GM21447 (cell line): ENCODE data around the gene SERPINB4.
A peak's percentile ranks its signal among the peaks of the same experiment; 100 is the strongest.

Experiments
- ATAC-seq: cut with Tn5 transposase; IDR thresholded peaks from one replicate; pipeline ENCODE4 v1.9.1; 2021; ENCODE audit not compliant: unreplicated experiment

SERPINB4 gene

DNA sequence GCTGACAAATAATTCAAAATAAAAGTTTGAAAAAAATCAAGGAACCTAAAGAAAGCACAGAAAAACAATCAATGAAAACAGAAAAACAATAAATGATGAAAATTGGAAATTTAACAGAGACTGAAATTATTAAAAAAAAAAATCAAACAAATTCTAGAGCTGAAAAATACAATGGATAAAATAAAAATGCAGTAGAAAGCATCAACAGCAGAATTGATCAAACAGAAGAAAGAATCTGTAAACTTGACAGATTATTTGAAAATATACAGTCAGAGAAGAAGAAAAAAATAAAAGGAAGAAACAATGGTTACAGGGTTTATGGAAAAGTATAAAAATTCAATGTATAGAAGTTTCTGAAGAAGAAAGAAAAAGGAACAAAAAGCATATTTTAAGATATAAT lies 16.2 kb downstream of the SERPINB4 start:
- no peak for ATAC-seq

DNA sequence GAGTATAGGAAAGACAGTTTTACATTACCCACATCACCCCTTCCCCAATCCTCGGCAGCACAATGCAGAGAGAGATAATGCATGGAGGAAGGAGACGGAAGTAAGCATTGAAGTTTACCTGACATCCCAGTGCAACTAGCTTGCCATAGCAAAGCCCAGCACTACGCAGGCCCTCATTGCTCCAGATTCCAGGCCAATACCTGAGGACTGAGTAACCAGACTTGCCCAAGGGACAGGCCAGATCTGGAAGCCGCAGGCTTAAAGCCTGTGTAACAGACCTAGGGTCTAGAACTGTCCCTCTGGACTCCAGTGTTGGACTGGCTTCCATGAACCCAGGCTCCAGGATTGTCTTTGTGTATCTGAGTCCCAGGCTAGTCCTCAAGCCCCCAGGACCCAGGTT lies 17.6 kb downstream of the SERPINB4 start:
- no peak for ATAC-seq

DNA sequence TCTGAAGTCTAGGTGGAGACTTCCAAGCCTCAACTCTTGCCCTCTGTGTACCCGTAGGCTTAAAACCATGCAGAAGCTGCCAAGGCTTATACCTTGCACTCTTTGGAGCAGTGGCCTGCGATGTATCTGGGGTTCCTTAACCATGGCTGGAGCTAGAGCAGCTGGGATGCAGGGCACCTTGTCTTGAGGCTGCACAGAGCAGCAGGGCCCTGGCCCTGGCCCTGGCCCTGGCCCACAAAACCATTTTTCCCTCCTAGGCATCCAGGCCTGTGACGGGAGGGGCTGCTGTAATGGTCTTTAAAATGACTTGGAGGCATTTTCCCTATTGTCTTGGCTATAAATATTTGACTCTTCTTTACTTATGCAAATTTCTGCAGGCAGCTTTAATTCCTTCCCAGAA lies 19.2 kb downstream of the SERPINB4 start:
- ATAC-seq, result no peak

DNA sequence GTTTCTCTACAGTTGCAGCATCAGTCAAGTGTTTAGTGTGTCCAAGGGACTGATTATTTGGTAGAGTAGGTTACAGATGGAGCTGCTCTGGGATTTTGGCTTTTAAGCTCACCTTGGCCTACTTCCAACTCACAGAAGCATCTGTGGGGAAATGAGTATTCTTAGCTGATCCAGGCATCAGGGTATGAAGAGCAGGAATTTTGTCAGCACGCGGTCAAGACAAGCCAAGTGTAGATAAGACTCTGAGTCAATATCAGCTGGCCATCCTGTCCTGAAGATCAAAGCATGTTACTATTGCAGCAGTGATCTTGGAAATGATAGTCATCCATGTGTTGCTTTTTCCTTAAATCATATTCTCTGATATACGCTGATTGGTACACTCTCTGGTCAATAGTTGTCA lies 24.4 kb downstream of the SERPINB4 start:
- ATAC-seq, result no peak

DNA sequence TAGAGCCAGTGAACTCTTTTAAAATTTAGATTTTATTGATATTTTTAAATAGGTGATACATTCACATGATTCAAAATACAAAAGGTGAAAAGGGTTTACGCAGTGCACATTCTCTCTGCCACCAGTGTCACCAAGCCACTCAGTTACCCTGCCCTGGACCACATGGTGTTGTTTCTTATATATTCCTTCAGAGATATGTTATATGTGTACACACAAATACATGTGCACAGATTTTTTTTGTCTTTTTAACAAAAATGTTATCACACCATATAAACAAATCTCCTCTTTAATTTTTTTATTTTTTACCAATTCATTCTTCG lies 26.2 kb downstream of the SERPINB4 start:
- ATAC-seq, result no peak

DNA sequence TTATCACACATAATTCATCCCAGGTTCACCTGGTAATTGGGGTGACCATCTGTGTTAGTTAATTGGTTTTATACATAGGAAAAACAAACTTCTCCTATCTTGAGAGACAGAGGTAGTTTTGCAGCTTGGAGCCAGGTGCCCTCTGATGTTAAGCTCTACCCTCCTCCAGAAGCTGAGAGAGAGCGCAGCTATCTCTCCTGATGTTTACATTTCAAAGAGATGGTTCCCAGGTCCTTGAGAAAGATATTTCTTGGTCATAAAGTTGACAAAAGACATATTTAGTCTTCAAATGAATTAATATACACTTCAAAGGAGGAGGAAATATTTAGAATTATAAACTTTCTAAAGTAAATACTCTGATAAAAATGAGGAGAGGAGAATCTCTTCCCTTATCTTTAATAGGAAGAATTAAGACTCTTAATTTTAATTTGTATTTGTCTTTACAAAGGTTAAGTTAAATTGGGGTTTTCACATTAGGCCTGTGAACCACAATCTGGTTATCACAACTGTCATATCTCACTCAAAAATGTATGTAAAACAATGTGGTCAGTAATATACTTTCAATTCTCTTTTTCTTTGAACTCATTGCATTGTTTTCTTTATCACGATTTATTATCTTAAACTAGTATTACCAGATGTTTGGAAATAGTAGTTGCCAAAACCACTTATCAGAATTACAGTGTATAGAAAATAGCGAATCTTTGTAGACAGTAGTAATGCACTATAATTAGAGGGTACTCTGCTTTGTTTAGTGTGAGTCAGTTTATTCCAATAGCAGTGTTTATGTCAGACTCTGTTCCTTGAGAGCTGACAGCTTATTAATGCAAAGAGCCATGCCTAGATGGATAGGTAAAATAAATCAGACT lies 26.8 kb downstream of the SERPINB4 start:
- ATAC-seq, result peak; percentile 72

DNA sequence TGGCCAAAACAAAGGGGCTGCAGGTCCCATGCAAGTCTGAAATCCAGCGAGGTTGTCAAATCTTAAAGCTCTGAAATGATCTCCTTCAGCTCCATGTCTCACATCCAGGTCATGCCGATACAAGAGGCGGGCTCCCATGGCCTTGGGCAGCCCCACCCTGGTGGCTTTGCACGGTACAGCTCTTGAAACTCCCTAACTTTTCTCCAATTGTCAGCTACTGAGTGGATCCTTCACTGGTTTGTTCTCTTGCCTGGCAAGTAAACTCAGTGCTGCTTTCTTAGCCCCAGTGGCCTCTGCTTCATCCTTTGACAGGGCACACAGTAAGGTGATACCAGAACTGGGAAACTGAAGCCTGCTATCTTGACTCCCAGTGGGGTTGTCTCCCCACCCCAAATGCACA lies 30.6 kb downstream of the SERPINB4 start:
- no peak for ATAC-seq

DNA sequence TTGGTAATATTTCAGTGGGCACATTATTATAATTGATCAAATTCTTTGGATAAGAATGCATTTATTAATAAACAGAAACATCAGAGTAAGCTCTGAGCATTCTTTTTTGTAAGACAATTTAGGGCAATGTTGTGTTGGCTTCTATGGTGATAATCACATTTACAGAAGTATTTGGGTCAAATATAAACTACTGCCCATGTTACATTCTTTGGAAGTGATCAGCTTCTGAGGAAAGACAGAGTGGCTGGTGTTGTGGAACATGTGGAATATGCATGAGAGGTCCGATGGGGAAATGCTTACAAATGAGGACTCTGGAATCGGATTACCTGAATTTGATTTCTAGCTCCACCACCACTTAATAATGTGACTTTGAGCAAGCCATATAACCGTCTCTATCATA lies 37.5 kb downstream of the SERPINB4 start:
- no peak for ATAC-seq

DNA sequence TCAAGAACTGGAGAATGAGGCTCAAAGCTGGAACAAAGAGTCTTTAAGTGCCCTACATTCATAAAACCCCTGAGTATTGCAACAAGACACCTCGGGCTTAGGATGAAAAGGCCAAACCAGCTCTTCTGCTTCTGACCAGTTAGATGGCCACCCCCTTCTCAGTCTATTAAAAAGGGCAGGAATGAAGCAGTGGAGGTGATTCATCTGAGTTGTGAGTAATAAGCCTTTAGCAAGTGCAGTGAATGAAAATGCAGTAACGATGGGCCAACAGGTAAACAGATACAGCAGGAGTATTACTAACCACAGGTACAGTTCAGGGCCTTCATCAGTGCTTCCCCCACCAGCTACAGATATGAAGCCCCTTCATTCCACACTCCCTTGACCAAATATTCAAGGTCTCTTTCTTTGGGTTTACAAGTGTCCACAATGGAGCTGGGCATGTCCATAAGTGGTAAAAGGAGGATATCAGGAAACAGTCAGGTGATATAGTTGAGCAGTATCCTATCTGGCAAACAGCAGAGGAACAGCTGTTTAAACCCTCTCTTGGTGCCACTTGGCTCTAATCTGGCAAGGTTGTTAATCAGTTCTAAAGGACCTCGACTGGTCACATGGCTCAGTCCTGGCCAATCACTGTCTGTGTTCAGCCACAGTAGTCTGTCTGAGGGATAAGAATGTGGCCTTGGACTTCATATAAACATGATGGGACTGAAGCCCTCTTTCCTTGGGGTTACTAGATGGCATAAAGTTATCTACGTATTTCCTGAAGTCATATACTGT lies 39.1 kb downstream of the SERPINB4 start:
- ATAC-seq, result no peak

DNA sequence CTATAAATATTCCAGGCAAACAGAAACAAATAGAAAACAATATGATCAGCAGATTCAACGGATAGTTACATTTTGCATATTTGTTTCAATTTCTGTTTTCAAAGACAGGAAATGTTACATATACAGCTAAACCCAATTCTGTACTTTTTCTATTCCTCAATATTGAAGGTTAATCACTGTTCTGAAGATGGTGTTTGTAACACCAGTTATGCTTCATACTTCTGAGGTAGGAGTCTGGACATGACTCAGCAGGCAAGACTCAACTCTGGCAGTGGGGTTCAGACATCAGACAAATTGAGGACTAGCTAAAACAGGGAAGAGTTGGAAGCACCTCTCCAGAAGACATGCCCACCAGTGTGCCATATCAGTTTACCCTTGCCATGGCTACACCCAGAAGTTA lies 40.3 kb downstream of the SERPINB4 start:
- peak; percentile 98 for ATAC-seq

DNA sequence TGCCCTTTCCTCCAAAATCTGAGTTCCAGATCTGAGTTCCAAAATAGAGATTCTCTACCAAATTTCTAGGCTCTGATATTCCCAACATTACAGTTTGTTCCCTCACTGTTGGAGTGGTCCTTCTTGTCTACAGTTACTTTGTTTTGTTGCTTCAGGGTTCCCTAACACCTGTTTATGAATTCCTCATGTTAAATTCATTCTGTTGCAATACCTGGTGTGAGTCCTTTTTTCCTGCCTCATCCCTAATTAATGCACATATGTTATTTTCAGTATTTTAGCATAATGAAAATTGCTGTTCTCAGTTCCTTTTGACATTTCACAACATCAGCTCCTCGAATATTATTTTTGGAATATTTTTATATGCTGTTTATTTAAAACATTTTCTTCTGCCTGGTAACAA lies 40.7 kb downstream of the SERPINB4 start:
- ATAC-seq, result no peak

DNA sequence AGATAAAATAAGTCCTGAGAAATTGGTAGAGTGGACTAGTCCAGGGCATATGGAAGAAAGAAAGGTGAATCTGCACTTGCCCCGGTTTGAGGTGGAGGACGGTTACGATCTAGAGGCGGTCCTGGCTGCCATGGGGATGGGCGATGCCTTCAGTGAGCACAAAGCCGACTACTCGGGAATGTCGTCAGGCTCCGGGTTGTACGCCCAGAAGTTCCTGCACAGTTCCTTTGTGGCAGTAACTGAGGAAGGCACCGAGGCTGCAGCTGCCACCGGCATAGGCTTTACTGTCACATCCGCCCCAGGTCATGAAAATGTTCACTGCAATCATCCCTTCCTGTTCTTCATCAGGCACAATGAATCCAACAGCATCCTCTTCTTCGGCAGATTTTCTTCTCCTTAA lies 47.1 kb downstream of the SERPINB4 start:
- ATAC-seq, result no peak

DNA sequence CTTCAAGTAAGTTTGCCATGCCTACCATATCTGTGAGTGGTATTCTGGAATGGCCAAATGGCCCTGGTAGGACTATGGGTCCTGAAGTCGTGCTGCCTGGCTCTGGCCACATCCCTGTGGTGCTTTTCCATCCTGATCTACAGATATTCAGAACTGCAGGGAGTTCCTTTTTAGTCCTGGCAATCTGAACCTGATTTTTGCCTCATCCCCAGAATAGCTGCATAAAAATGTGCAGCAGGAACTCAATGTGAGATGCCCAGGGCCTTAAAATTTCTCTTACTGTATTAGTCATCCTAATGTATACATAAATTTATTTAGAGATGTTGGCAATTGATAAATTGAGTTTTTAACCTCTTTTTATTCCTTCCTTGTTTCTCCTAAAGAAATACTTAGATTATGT lies 51.6 kb downstream of the SERPINB4 start:
- no peak for ATAC-seq

DNA sequence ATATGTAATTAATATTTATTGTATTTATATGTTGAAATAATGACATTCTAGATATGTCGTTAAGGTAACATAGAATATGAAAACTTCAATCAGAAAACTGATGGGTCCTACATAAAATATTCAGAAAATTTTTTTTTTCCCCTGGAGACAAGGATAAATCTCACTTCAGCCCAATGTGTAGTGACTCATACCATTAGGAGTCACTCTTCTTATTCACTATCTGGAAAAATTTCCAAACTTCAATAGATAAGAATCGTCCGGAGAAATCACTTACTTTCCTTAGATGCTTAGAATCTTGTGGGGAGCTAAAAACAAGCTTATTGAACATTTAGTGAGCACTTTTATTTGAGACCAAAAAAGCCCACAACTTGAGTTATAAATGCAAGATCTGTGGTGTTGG lies 52.3 kb downstream of the SERPINB4 start:
- no peak for ATAC-seq

DNA sequence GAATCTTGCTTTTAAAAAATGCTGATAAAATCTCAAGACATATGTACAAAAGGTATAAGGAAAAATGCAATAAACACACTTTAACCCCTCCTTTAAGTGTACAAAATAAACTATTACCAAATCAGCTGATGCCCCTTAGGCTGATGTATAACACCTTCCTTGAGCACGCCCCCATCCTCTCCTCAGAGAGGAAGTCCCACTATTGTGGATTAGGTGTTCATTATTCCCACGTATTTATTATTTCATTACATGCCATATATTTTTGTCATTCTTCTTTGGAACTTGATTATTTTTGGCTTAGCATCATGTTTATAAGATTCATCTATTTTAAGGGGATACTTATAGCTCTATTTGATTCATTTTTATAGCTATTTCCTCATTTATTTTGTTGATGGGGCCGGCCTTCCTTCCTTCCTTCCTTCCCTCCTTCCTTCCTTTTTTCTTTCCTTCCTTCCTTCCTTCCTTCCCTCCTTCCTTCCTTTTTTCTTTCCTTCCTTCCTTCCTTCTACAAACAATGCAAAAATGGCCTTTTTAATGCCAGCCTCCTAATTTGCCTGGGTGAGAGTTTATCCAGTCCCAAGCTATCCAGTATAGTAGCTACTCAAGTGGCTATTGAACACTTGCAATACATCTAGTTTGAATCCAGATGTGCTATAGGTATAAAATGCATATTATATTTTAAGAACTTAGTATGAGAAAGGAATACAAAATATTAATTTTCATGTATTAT lies 52.9 kb downstream of the SERPINB4 start:
- no peak for ATAC-seq

DNA sequence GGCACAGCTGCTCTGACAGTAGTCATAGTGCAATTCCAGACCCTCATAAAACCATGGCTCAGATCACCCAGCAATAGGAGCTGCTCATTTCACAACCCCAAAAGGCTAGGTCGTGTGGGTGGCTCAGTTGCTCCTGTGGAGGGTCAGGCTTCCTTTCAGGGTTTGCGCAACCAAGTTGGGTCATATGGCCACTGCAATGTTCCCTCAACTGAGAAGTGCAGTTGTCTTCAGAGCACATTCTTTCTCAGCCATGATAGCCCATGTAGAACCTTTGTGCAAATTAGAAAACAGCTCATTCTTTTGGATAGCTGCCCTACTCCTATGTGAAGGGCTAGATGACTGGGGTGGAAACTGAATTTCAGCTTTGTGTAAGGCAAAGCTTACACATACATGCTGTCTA lies 53.7 kb downstream of the SERPINB4 start:
- no peak for ATAC-seq

DNA sequence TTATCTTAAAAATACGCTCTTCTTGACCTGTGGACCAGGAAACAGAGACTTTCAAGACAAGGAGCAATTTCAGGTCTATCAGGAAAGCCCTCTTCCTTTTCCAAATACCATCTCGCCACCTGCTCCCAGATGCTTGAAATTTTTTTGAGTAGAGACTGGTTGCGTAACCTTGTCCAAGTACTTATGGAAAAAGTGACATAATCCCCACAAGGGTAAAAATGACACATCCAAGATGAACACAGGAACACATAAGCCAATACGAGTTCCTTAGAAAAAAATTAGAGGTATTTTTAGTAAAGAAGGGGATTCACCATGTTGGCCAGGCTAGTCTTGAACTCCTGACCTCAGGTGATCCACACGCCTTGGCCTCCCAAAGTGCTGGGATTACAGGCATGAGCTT lies 55.1 kb downstream of the SERPINB4 start:
- ATAC-seq, result no peak
